Measurements from ENCODE around the gene SLC41A2.

DNA sequence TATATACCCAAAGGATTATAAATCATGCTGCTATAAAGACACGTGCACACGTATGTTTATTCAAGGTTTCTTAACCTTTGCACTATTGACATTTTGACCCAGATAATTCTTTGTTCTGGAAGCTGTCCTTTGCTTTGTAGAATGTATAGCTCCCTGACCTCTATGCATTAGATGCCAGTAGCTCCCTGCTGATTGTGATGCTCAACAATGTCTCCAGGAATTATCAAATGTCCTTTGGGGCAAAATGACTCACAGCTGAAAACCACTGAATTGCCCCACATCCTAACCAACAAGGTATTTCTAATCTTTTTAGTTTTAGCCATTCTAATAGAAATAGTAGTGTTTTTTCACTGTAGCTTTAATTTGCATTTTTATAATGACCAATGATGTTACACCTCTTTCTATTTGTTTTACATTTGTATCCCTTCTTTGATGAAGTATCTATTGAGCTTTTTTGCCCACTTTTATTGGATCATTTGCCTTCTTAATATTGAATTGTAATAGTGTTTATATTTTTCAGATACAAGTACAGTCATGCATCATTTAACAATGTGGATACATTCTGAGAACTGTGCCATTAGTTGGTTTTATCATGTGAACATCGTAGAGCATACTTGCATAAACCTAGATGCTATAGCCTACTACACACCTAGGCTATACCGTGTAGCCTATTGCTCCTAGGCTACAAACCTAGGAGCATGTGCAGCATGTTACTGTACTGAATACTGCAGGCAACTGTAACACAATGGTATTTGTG is 17.7 kb upstream of the SLC41A2 start:
- TF ChIP-seq TEAD4 (CRISPR knock-in tag; IDR thresholded peaks at IDR 0.05) = no peak
- no peak for TF ChIP-seq ZNF138 (CRISPR knock-in tag; conservative IDR thresholded peaks at IDR 0.05)
- no peak for TF ChIP-seq STAT6 (CRISPR knock-in tag; conservative IDR thresholded peaks at IDR 0.05; ENCODE audit: low read depth)
- no peak for TF ChIP-seq CTCF (IDR thresholded peaks at IDR 0.05)
- TF ChIP-seq, protein P1, sequence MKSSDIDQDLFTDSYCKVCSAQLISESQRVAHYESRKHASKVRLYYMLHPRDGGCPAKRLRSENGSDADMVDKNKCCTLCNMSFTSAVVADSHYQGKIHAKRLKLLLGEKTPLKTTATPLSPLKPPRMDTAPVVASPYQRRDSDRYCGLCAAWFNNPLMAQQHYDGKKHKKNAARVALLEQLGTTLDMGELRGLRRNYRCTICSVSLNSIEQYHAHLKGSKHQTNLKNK (CRISPR knock-in tag; IDR thresholded peaks at IDR 0.05) = no peak
- TF ChIP-seq ELF4 (CRISPR knock-in tag; IDR thresholded peaks at IDR 0.05; ENCODE audit: low read depth) = no peak
- TF ChIP-seq, protein P2, sequence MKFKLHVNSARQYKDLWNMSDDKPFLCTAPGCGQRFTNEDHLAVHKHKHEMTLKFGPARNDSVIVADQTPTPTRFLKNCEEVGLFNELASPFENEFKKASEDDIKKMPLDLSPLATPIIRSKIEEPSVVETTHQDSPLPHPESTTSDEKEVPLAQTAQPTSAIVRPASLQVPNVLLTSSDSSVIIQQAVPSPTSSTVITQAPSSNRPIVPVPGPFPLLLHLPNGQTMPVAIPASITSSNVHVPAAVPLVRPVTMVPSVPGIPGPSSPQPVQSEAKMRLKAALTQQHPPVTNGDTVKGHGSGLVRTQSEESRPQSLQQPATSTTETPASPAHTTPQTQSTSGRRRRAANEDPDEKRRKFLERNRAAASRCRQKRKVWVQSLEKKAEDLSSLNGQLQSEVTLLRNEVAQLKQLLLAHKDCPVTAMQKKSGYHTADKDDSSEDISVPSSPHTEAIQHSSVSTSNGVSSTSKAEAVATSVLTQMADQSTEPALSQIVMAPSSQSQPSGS (CRISPR knock-in tag; IDR thresholded peaks at IDR 0.05; ENCODE audit: borderline replicate concordance, low read depth) = no peak
- TF ChIP-seq USF2 (CRISPR knock-in tag; IDR thresholded peaks at IDR 0.05) = no peak
- TF ChIP-seq FOXP4 (CRISPR knock-in tag; IDR thresholded peaks at IDR 0.05) = no peak
- TF ChIP-seq ZBTB43 (CRISPR knock-in tag; IDR thresholded peaks at IDR 0.05) = no peak
- no peak for TF ChIP-seq IRF2 (CRISPR knock-in tag; IDR thresholded peaks at IDR 0.05; ENCODE audit: borderline replicate concordance, low read depth)
- TF ChIP-seq PRDM15 (CRISPR knock-in tag; IDR thresholded peaks at IDR 0.05) = no peak
- TF ChIP-seq ZNF121 (CRISPR knock-in tag; IDR thresholded peaks at IDR 0.05) = no peak
